Activated B cell treated with CpG ODN at 0.5 μM for 24 hours (primary cell): ENCODE results near the gene ZNF566. TPM values are rescaled to one million over a fixed set of nuclear protein-coding genes. Genes with fewer than 3 reads are reported as not detected.

Experiments used
- ATAC-seq: fragments of 200-7000 bp; cut with Tn5 transposase; one replicate; pipeline ENCODE4 v1.10.0; 2021; ENCODE audit warnings: low read depth, mild to moderate bottlenecking, moderate library complexity
- CTCF ChIA-PET: fragments of 350-600 bp; sonication (Branson Sonifier 250); formaldehyde crosslinking; loops from one replicate; lab custom pipeline; 2021; ENCODE audit warnings: antibody characterized with exemption; lab: Charles Lee
- POLR2A ChIA-PET: fragments of 350-600 bp; sonication (Branson Sonifier 250); formaldehyde crosslinking; loops from one replicate; lab custom pipeline; 2021; ENCODE audit warnings: antibody characterized with exemption; lab: Charles Lee
- DNase-seq: peaks from one replicate; pipeline ENCODE4 v3.0.0; 2022
- H3K27ac Mint-ChIP-seq: one replicate; pipeline ENCODE4 v1.8.0; 2020; ENCODE audit warnings: mixed read lengths
- H3K27me3 Mint-ChIP-seq: one replicate; pipeline ENCODE4 v1.8.0; 2021; ENCODE audit warnings: mixed read lengths
- H3K36me3 Mint-ChIP-seq: one replicate; pipeline ENCODE4 v1.8.0; 2021; ENCODE audit warnings: low read depth, mixed read lengths
- H3K4me1 Mint-ChIP-seq: one replicate; pipeline ENCODE4 v1.8.0; 2021; ENCODE audit warnings: mixed read lengths
- H3K4me3 Mint-ChIP-seq: one replicate; pipeline ENCODE4 v1.8.0; 2020; ENCODE audit warnings: mild to moderate bottlenecking, mixed read lengths
- H3K9me3 Mint-ChIP-seq: one replicate; pipeline ENCODE4 v1.8.0; 2020; ENCODE audit warnings: mixed read lengths
- intact Hi-C: fragments of 100-400 bp; cut with micrococcal nuclease; formaldehyde crosslinking; loops from one replicate; pipeline ENCODE4 v1.15.1; 2024
- total RNA-seq: library from RNA; stranded (reverse); gene quantifications from 2 replicates; pipeline ENCODE4 v1.2.3, GENCODE V29; 2022
- TF ChIP-seq, protein P1 (sequence below): fragments of 200-600 bp; IDR thresholded peaks from one replicate; pipeline ENCODE4 v1.8.0; 2022; ENCODE audit warnings: antibody characterized with exemption, mild to moderate bottlenecking

ZNF566 gene
- total RNA-seq, 1 donor from 2014 or later, result 16.6 TPM

DNA sequence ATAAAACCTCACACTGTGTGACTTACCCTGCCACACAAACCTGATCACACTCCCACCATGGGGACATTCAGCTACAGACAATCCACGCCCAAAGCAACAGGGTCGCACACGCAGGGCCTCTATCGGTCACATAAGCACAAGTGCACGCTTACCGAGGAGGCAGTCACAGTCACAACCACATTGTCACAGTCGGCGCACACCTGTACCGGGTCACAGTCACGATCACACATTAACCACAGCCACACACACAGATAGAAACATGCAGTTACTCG is 579 bp downstream of the ZNF566 start:
- TF ChIP-seq, protein P1, sequence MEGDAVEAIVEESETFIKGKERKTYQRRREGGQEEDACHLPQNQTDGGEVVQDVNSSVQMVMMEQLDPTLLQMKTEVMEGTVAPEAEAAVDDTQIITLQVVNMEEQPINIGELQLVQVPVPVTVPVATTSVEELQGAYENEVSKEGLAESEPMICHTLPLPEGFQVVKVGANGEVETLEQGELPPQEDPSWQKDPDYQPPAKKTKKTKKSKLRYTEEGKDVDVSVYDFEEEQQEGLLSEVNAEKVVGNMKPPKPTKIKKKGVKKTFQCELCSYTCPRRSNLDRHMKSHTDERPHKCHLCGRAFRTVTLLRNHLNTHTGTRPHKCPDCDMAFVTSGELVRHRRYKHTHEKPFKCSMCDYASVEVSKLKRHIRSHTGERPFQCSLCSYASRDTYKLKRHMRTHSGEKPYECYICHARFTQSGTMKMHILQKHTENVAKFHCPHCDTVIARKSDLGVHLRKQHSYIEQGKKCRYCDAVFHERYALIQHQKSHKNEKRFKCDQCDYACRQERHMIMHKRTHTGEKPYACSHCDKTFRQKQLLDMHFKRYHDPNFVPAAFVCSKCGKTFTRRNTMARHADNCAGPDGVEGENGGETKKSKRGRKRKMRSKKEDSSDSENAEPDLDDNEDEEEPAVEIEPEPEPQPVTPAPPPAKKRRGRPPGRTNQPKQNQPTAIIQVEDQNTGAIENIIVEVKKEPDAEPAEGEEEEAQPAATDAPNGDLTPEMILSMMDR, result no peak
- ATAC-seq, result peak; percentile 7

DNA sequence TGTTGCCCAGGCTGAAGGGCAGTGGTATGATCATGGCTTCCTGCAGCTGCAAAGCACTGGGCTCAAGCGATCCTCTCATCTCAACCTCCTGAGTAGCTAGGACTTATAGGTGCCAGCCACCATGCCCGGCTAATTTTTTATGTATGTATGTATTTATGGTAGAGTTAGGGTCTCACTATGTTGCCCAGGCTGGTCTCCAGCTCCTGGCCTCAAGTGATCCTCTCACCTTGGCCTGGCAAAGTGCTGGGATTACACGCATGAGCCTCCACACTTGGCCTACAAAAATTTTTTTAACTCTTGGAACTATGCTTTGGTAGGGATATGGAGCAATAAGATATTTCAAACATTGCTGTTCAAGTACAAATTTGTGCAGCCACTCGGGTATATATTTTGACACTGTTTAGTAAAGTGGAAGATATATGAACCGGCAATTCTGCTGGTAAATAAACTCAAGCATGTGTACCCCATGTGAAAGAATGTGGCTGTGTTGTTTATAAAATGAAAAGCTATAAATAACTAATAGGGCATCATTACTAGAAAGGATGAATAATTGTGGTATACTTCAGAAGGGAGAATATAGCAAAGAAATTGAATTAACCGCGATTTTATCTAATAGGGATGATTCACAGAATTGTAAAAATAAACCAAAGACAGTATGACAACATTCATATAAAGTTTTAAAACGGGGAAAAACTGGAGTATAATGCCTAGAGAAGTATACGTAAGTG is 1.1 kb downstream of the ZNF566 start:
- Mint-ChIP-seq H3K4me1 (peaks cover 52% of the 10 kb centered on the region), H3K36me3 (peaks cover 28% of the 10 kb centered on the region), H3K4me3 (peak overlapping the region; percentile 98), H3K27me3 (no peaks in the 10 kb centered on the region), H3K27ac (peak overlapping the region; percentile 99), H3K9me3 (peaks cover 2% of the 10 kb centered on the region)
- CTCF ChIA-PET, result interaction anchor here (1.0 to 1.4 kb wide), 2 partner anchors 110 to 360 kb away, joined by 4 to 5 read pairs; no protein-coding TSS in a partner anchor
- POLR2A ChIA-PET, result interaction anchor here (1.1 to 2.9 kb wide), 15 partner anchors 22 to 1106 kb away, joined by 3 to 39 read pairs (median 5); partner anchors contain the start of genes ALKBH6, U2AF1L4, ZFP14 and ZNF146
- ATAC-seq, result no peak
- TF ChIP-seq, protein P1, result no peak
- intact Hi-C loops, result loop anchor here (2.0 to 10.0 kb wide), 4 partner anchors 85 to 979 kb away; partner anchors contain the start of genes ZNF529, ZNF569 and ZNF850
- no peak for DNase-seq

More for the DNA sequence above, 579 bp downstream of the ZNF566 start:
- peaks cover 51% of the 10 kb centered on the region for H3K4me1 Mint-ChIP-seq
- H3K9me3 Mint-ChIP-seq, result peaks cover 2% of the 10 kb centered on the region
- H3K27ac Mint-ChIP-seq, result peak overlapping the region; percentile 99
- POLR2A ChIA-PET, result interaction anchor here (0.7 to 2.9 kb wide), 25 partner anchors 21 to 1756 kb away, joined by 3 to 39 read pairs (median 5); partner anchors contain the start of genes U2AF1L4, ZFP14, ZFP82 and ZNF146
- peaks cover 25% of the 10 kb centered on the region for H3K36me3 Mint-ChIP-seq
- no peak for DNase-seq
- peak overlapping the region; percentile 98 for H3K4me3 Mint-ChIP-seq
- H3K27me3 Mint-ChIP-seq, result no peaks in the 10 kb centered on the region
- CTCF ChIA-PET, result interaction anchor here (1.0 to 1.4 kb wide), 2 partner anchors 111 to 361 kb away, joined by 4 to 5 read pairs; no protein-coding TSS in a partner anchor
- intact Hi-C loops, result loop anchor here (1.0 to 10.0 kb wide), 16 partner anchors 40 to 978 kb away; partner anchors contain the start of genes ZFP82, ZNF260, ZNF345 and ZNF420

DNA sequence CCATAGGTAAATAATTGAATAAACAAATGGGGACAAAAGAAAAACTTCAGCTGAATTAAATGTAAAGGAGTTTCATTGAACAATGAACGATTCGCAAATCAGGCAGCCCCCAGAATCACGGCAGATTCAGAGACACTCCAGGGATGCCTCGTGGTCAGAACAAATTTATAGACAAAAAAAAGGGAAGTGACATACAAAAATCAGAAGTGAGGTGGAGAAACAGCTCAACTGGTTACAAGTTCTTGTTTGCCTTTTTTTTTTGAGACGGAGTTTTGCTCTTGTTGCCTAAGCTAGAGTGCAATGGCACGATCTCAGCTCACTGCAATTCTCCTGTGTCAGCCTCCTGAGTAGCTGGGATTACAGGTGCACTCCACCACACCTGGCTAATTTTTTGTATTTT is 5.7 kb downstream of the ZNF566 start:
- Mint-ChIP-seq H3K27ac (no peak overlapping the region), H3K27me3 (no peaks in the 10 kb centered on the region), H3K9me3 (no peaks in the 10 kb centered on the region), H3K36me3 (peaks cover 30% of the 10 kb centered on the region), H3K4me1 (peaks cover 30% of the 10 kb centered on the region), H3K4me3 (no peak overlapping the region)
- DNase-seq, result no peak
- ChIA-PET POLR2A (interaction anchor here (1.5 kb wide), 1 partner anchor 65 kb away, joined by 5 read pairs; the partner anchor contains the start of gene ZFP82), CTCF (no interaction called here)
- TF ChIP-seq, protein P1, result no peak
- intact Hi-C loops, result loop anchor here (10.0 kb wide), 1 partner anchor 291 kb away; the partner anchor contains the start of gene ZNF850
- no peak for ATAC-seq

DNA sequence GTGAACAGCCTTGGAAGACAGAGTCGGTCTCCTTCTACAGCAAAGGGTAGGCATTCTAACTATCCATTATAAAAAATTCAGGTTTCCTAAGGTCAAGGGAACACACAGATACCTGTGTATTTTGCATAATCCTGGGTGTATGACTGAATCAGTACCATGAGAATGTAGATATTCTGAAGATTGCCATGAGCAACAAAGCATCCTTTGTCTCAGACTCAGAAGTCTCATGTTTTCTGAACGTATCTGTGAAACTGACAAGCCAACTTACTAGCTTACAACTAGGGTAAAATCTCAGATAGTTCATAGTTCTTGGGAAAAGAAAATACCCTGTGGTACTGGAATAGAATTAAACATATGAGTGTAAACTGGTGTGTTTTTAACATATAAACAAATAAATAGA is 6.5 kb downstream of the ZNF566 start:
- POLR2A ChIA-PET, result interaction anchor here (1.5 kb wide), 1 partner anchor 64 kb away, joined by 5 read pairs; the partner anchor contains the start of gene ZFP82
- peaks cover 33% of the 10 kb centered on the region for H3K36me3 Mint-ChIP-seq
- no peak overlapping the region for H3K4me3 Mint-ChIP-seq
- peaks cover 22% of the 10 kb centered on the region for H3K4me1 Mint-ChIP-seq
- H3K27me3 Mint-ChIP-seq, result no peaks in the 10 kb centered on the region
- TF ChIP-seq, protein P1, result no peak
- CTCF ChIA-PET, result interaction anchor here (0.6 kb wide), 1 partner anchor 66 kb away, joined by 5 read pairs; no protein-coding TSS in a partner anchor
- intact Hi-C loops, result loop anchor here (10.0 kb wide), 1 partner anchor 292 kb away; the partner anchor contains the start of gene ZNF850
- no peak for DNase-seq
- no peaks in the 10 kb centered on the region for H3K9me3 Mint-ChIP-seq
- no peak overlapping the region for H3K27ac Mint-ChIP-seq
- no peak for ATAC-seq

DNA sequence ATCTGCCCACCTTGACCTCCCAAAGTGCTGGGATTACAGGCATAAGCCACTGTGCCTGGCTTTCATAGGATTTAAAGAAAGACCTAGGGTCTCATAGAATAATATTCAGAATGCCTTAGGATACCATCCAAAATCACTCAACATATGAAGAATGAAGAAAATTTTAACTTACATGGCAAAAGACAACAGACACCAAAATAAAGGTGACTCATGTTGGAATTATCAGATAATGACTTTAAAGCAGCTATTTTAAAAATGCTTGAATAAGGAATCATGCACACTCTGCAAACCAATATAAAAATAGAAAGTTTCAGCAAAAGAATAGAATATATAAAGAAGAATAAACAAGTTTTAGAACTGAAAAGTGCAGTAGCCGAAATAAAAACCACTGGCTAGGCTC is 29.3 kb downstream of the ZNF566 start:
- Mint-ChIP-seq H3K9me3 (peaks cover 16% of the 10 kb centered on the region), H3K36me3 (peaks cover 48% of the 10 kb centered on the region), H3K4me3 (no peak overlapping the region), H3K4me1 (no peaks in the 10 kb centered on the region), H3K27me3 (no peaks in the 10 kb centered on the region), H3K27ac (no peak overlapping the region)
- intact Hi-C loops, result no loop called here
- TF ChIP-seq, protein P1, result no peak
- ChIA-PET POLR2A (interaction anchor here (0.7 kb wide), 1 partner anchor 1003 kb away, joined by 6 read pairs; no protein-coding TSS in a partner anchor), CTCF (no interaction called here)
- ATAC-seq (no peak), DNase-seq (no peak)
